ENCODE results near the gene GOLGA7B.

Gene GOLGA7B

DNA sequence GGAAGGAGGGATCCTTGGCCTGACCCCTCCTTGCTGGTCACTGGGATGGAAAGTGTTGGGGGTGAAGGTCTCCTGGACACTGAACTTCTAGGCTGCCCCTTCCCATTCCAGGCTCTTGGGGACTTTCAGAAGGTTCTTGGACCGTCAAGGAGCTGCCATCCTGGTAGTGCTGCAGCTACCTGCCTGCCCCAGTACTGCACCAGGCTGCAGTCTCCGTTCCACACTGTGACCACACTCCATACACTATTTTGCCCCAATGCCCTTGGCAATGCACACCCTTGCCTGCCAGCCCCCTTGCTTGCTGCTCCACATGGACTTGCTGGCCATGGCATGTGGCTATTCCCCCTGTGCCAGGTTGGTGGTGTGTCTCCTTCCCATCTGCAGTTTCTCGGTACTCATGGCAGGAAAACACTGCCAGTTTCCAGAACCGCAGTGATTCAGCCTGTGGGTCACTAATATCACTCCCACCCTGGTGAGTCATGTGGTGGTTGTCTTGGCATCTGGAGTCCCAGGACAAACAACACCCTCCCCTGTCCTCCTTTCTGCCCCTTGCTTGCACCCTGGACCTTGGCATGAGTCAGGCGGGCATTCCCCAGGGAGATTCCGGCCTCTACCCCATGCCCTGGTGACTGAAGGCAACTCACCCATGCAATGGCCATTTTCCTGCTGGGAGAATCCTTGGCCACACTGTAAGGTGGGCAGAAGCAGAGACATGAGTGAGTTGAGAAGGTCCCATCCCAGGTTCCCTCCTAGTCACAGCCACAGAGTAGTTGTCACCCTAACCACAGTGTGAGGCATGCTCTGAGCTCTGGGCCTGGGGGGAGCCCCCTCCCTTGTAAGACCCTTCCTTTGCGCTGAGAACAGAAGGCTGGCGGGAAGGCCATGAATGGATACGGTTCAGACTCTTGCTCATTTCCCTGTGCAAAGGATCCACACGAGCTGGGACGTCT lies 32.8 kb downstream of the GOLGA7B start:
- WGBS, 2 donors (ENCODE audit: extremely low coverage in 2 of 2, insufficient read length in 2 of 2, insufficient replicate concordance in 1 of 2), result no CpG with 5 or more reads among the region's 11 CpGs
- H2BK120ac ChIP-seq (ENCODE audit: low read depth, low read length), result no peak overlapping the region
- DNase-seq (ENCODE audit: low spot score), result no peak

DNA sequence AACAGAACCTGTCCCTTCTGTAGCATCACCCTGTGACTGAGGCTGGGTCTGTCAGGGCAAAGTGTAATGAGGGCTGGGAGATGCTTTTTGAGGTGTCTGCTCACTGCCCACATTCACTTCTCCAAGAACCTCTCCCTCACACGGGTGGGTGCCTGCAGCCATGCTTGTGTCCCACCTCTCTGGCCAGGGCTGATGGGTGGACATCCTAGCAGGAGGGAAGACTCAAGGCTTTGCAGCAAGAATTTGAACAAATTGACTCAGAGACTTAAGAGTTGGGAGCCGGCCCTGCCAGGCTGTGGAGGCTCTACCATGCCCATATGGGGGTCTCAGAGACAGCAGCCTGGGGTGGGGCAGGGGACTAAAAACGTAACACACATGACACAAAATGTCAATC lies 33.4 kb downstream of the GOLGA7B start:
- H3K27me3 ChIP-seq (ENCODE audit: control insufficient read depth in 3 of 3, insufficient read depth in 3 of 3, low read depth in 1 of 3, low read length in 3 of 3), result peaks cover 0 to 4% (median 0%) of the 10 kb centered on the region in 3 experiments
- no peaks in the 10 kb centered on the region for H3K36me3 ChIP-seq (replicated peaks in 1 of 2; ENCODE audit: control insufficient read depth in 2 of 2, insufficient read depth in 2 of 2, low read length in 2 of 2)
- no peak overlapping the region for H2BK120ac ChIP-seq (ENCODE audit: low read depth, low read length)
- H3K9ac ChIP-seq (ENCODE audit: low read depth, low read length, poor library complexity), result no peak overlapping the region
- H2BK5ac ChIP-seq (ENCODE audit: low read length), result no peak overlapping the region
- no peaks in the 10 kb centered on the region for H3K4me1 ChIP-seq (ENCODE audit: control insufficient read depth in 2 of 2, insufficient read depth in 1 of 2, low read depth in 1 of 2, low read length in 2 of 2)
- no peak overlapping the region for H2BK12ac ChIP-seq (ENCODE audit: low read length)
- H4K91ac ChIP-seq (ENCODE audit: low read depth, low read length, poor library complexity), result no peak overlapping the region
- no peak overlapping the region for H3K14ac ChIP-seq (ENCODE audit: low read length)
- no peaks in the 10 kb centered on the region for H3K9me3 ChIP-seq (replicated peaks in 1 of 2; ENCODE audit: control insufficient read depth in 2 of 2, insufficient read depth in 1 of 2, low read depth in 1 of 2, low read length in 2 of 2)
- H3K4ac ChIP-seq (ENCODE audit: low read length), result no peak overlapping the region
- no peak overlapping the region for H3K4me3 ChIP-seq (ENCODE audit: low read length in 2 of 2)
- no peak overlapping the region for H3K18ac ChIP-seq (ENCODE audit: low read length)
- no peak for DNase-seq (ENCODE audit: low spot score)
- H2BK15ac ChIP-seq (ENCODE audit: low read length), result no peak overlapping the region
- no peak overlapping the region for H2AFZ ChIP-seq (ENCODE audit: low read length)
- WGBS, 2 donors (ENCODE audit: extremely low coverage in 2 of 2, insufficient read length in 2 of 2, insufficient replicate concordance in 1 of 2), result no CpG with 5 or more reads among the region's 3 CpGs
- H4K8ac ChIP-seq (ENCODE audit: low read depth, low read length), result no peak overlapping the region
- no peak overlapping the region for H2AK5ac ChIP-seq (ENCODE audit: low read depth, low read length)
- H3K4me2 ChIP-seq (ENCODE audit: insufficient read depth, low read length, poor library complexity, severe bottlenecking), result no peak overlapping the region
- peaks cover 2% of the 10 kb centered on the region for H3K79me1 ChIP-seq (ENCODE audit: low read depth, low read length)
- no peak overlapping the region for H3K23ac ChIP-seq (ENCODE audit: low read depth, low read length, poor library complexity)
- no peak overlapping the region for H3K27ac ChIP-seq (replicated peaks; ENCODE audit: low read length)

More for the DNA sequence above, 32.8 kb downstream of the GOLGA7B start:
- Histone ChIP-seq H3K79me1 (ENCODE audit: low read depth, low read length) (peaks cover 2% of the 10 kb centered on the region), H4K91ac (ENCODE audit: low read depth, low read length, poor library complexity) (no peak overlapping the region), H3K4me2 (ENCODE audit: insufficient read depth, low read length, poor library complexity, severe bottlenecking) (no peak overlapping the region), H3K4me3 (ENCODE audit: low read length in 2 of 2) (no peak overlapping the region), H3K9me3 (replicated peaks in 1 of 2; ENCODE audit: control insufficient read depth in 2 of 2, insufficient read depth in 1 of 2, low read depth in 1 of 2, low read length in 2 of 2) (no peaks in the 10 kb centered on the region), H3K18ac (ENCODE audit: low read length) (no peak overlapping the region), H3K14ac (ENCODE audit: low read length) (peak overlapping the region; percentile 64), H2BK12ac (ENCODE audit: low read length) (no peak overlapping the region), H2BK15ac (ENCODE audit: low read length) (no peak overlapping the region), H3K4ac (ENCODE audit: low read length) (no peak overlapping the region), H3K9ac (ENCODE audit: low read depth, low read length, poor library complexity) (peak overlapping the region; percentile 37), H3K27me3 (ENCODE audit: control insufficient read depth in 3 of 3, insufficient read depth in 3 of 3, low read depth in 1 of 3, low read length in 3 of 3) (no peaks in the 10 kb centered on the region), H3K4me1 (ENCODE audit: control insufficient read depth in 2 of 2, insufficient read depth in 1 of 2, low read depth in 1 of 2, low read length in 2 of 2) (no peaks in the 10 kb centered on the region), H3K36me3 (replicated peaks in 1 of 2; ENCODE audit: control insufficient read depth in 2 of 2, insufficient read depth in 2 of 2, low read length in 2 of 2) (no peaks in the 10 kb centered on the region), H4K8ac (ENCODE audit: low read depth, low read length) (no peak overlapping the region), H2AFZ (ENCODE audit: low read length) (no peak overlapping the region), H3K27ac (replicated peaks; ENCODE audit: low read length) (no peak overlapping the region), H2BK5ac (ENCODE audit: low read length) (no peak overlapping the region), H2AK5ac (ENCODE audit: low read depth, low read length) (no peak overlapping the region), H3K23ac (ENCODE audit: low read depth, low read length, poor library complexity) (no peak overlapping the region)

DNA sequence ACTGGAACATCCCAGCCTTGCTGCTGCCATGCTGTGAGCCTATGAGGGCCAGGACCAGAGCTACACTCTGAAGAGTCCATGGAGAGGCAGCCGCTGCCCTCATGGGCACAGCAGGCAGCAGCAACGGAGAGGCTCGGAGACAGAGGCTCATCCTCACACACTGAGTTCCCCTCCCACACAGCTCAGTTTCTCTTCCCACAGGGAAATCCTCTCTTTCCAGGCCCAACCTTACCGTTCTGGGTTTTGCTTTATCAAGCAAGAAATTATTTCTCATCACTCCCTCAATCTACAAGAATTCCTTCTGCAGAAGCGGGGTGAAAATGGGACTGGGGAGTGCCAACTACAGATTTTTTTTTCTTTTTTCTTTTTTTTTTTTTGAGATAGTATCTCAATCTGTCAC lies 36.6 kb downstream of the GOLGA7B start:
- Histone ChIP-seq H3K79me1 (ENCODE audit: low read depth, low read length) (peaks cover 2% of the 10 kb centered on the region), H3K14ac (ENCODE audit: low read length) (no peak overlapping the region), H3K4me3 (ENCODE audit: low read length in 2 of 2) (no peak overlapping the region), H2AFZ (ENCODE audit: low read length) (no peak overlapping the region), H3K36me3 (replicated peaks in 1 of 2; ENCODE audit: control insufficient read depth in 2 of 2, insufficient read depth in 2 of 2, low read length in 2 of 2) (no peaks in the 10 kb centered on the region), H3K27me3 (ENCODE audit: control insufficient read depth in 3 of 3, insufficient read depth in 3 of 3, low read depth in 1 of 3, low read length in 3 of 3) (peaks cover 0 to 5% (median 3%) of the 10 kb centered on the region in 3 experiments), H3K4me1 (ENCODE audit: control insufficient read depth in 2 of 2, insufficient read depth in 1 of 2, low read depth in 1 of 2, low read length in 2 of 2) (peaks cover 5 to 13% of the 10 kb centered on the region in 2 donors), H4K8ac (ENCODE audit: low read depth, low read length) (no peak overlapping the region), H2AK5ac (ENCODE audit: low read depth, low read length) (no peak overlapping the region), H3K9ac (ENCODE audit: low read depth, low read length, poor library complexity) (no peak overlapping the region), H2BK12ac (ENCODE audit: low read length) (no peak overlapping the region), H3K27ac (replicated peaks; ENCODE audit: low read length) (no peak overlapping the region), H3K23ac (ENCODE audit: low read depth, low read length, poor library complexity) (no peak overlapping the region), H3K4me2 (ENCODE audit: insufficient read depth, low read length, poor library complexity, severe bottlenecking) (no peak overlapping the region), H2BK15ac (ENCODE audit: low read length) (no peak overlapping the region), H3K18ac (ENCODE audit: low read length) (peak overlapping the region; percentile 46), H4K91ac (ENCODE audit: low read depth, low read length, poor library complexity) (no peak overlapping the region), H3K4ac (ENCODE audit: low read length) (no peak overlapping the region), H3K9me3 (replicated peaks in 1 of 2; ENCODE audit: control insufficient read depth in 2 of 2, insufficient read depth in 1 of 2, low read depth in 1 of 2, low read length in 2 of 2) (peaks cover 0 to under 1% of the 10 kb centered on the region in 2 donors), H2BK5ac (ENCODE audit: low read length) (no peak overlapping the region), H2BK120ac (ENCODE audit: low read depth, low read length) (no peak overlapping the region)
- no peak for DNase-seq (ENCODE audit: low spot score)
- no CpG with 5 or more reads among the region's 5 CpGs for WGBS, 2 donors (ENCODE audit: extremely low coverage in 2 of 2, insufficient read length in 2 of 2, insufficient replicate concordance in 1 of 2)

- no CpG with 5 or more reads among the region's 6 CpGs for WGBS, 2 donors (ENCODE audit: extremely low coverage in 2 of 2, insufficient read length in 2 of 2, insufficient replicate concordance in 1 of 2)
Measured at GRCh38 chr10:97887399-97887798, 37.8 kb downstream of the GOLGA7B start.

More at GRCh38 chr10:97887399-97887798, 37.8 kb downstream of the GOLGA7B start:
- Histone ChIP-seq H3K27ac (replicated peaks; ENCODE audit: low read length) (no peak overlapping the region), H3K9me3 (replicated peaks in 1 of 2; ENCODE audit: control insufficient read depth in 2 of 2, insufficient read depth in 1 of 2, low read depth in 1 of 2, low read length in 2 of 2) (peaks cover 0 to 3% of the 10 kb centered on the region in 2 donors), H3K27me3 (ENCODE audit: control insufficient read depth in 3 of 3, insufficient read depth in 3 of 3, low read depth in 1 of 3, low read length in 3 of 3) (peaks cover 0 to 6% (median 3%) of the 10 kb centered on the region in 3 experiments), H4K8ac (ENCODE audit: low read depth, low read length) (no peak overlapping the region), H4K91ac (ENCODE audit: low read depth, low read length, poor library complexity) (no peak overlapping the region), H3K4me3 (ENCODE audit: low read length in 2 of 2) (no peak overlapping the region), H2AK5ac (ENCODE audit: low read depth, low read length) (no peak overlapping the region), H3K4ac (ENCODE audit: low read length) (no peak overlapping the region), H3K4me1 (ENCODE audit: control insufficient read depth in 2 of 2, insufficient read depth in 1 of 2, low read depth in 1 of 2, low read length in 2 of 2) (peaks cover 5 to 17% of the 10 kb centered on the region in 2 donors), H3K23ac (ENCODE audit: low read depth, low read length, poor library complexity) (no peak overlapping the region), H2AFZ (ENCODE audit: low read length) (no peak overlapping the region), H2BK5ac (ENCODE audit: low read length) (no peak overlapping the region), H2BK120ac (ENCODE audit: low read depth, low read length) (no peak overlapping the region), H2BK15ac (ENCODE audit: low read length) (no peak overlapping the region), H2BK12ac (ENCODE audit: low read length) (no peak overlapping the region), H3K4me2 (ENCODE audit: insufficient read depth, low read length, poor library complexity, severe bottlenecking) (no peak overlapping the region), H3K36me3 (replicated peaks in 1 of 2; ENCODE audit: control insufficient read depth in 2 of 2, insufficient read depth in 2 of 2, low read length in 2 of 2) (no peaks in the 10 kb centered on the region), H3K18ac (ENCODE audit: low read length) (peak overlapping the region; percentile 21), H3K14ac (ENCODE audit: low read length) (no peak overlapping the region), H3K79me1 (ENCODE audit: low read depth, low read length) (no peaks in the 10 kb centered on the region), H3K9ac (ENCODE audit: low read depth, low read length, poor library complexity) (no peak overlapping the region)
- DNase-seq (ENCODE audit: low spot score), result no peak

All from neuronal stem cell (in vitro differentiated cells).